H9 (cell line): Measurements from ENCODE around the gene RPS24. TPM values are rescaled to one million over a fixed set of nuclear protein-coding genes. Genes with fewer than 3 reads are reported as not detected.

Experiments
- DNase-seq: peaks from one replicate; pipeline ENCODE4 v3.0.0-alpha.2; 2017
- H2AFZ ChIP-seq: one replicate; pipeline ENCODE4 v1.6.1; 2013; ENCODE audit warnings: mild to moderate bottlenecking, low read length, control low read depth, moderate library complexity
- H2AK5ac ChIP-seq: 2 replicates; pipeline ENCODE4 v1.6.1; 2013; ENCODE audit warnings: low read length, control low read depth, mixed read lengths; ENCODE audit not compliant: insufficient read length
- H2BK120ac ChIP-seq: one replicate; pipeline ENCODE4 v1.6.1; 2013; ENCODE audit warnings: low read depth, mild to moderate bottlenecking, low read length, control low read depth, inconsistent platforms; ENCODE audit not compliant: poor library complexity, severe bottlenecking
- H2BK12ac ChIP-seq: 2 replicates; pipeline ENCODE4 v1.6.1; 2013; ENCODE audit warnings: low read length, control low read depth, mixed read lengths, low read depth; ENCODE audit not compliant: insufficient read length
- H2BK15ac ChIP-seq: 2 replicates; pipeline ENCODE4 v1.6.1; 2013; ENCODE audit warnings: low read depth, low read length, control low read depth
- H2BK20ac ChIP-seq: one replicate; pipeline ENCODE4 v1.6.1; 2013; ENCODE audit warnings: low read depth, mild to moderate bottlenecking, low read length, control low read depth, inconsistent platforms; ENCODE audit not compliant: poor library complexity, severe bottlenecking
- H2BK5ac ChIP-seq: 2 replicates; pipeline ENCODE4 v1.6.1; 2013; ENCODE audit warnings: low read length, control low read depth, mixed read lengths; ENCODE audit not compliant: insufficient read length
- H3K14ac ChIP-seq: 2 replicates; pipeline ENCODE4 v1.6.1; 2013; ENCODE audit warnings: low read length, control low read depth; ENCODE audit not compliant: insufficient read depth
- H3K18ac ChIP-seq: 2 replicates; pipeline ENCODE4 v1.6.1; 2013; ENCODE audit warnings: low read depth, mild to moderate bottlenecking, mixed read lengths, low read length, control low read depth; ENCODE audit not compliant: insufficient read length
- H3K23ac ChIP-seq: 2 replicates; pipeline ENCODE4 v1.6.1; 2013; ENCODE audit warnings: low read length, control low read depth, mixed read lengths, low read depth; ENCODE audit not compliant: insufficient read length
- H3K23me2 ChIP-seq: 2 replicates; pipeline ENCODE4 v1.6.1; 2013; ENCODE audit warnings: low read depth, mild to moderate bottlenecking, mixed read lengths, low read length, control low read depth; ENCODE audit not compliant: insufficient read length, poor library complexity, severe bottlenecking
- H3K27ac ChIP-seq: 2 replicates; pipeline ENCODE4 v1.5.1; 2013; ENCODE audit warnings: low read length, control low read depth, mixed read lengths, low read depth; ENCODE audit not compliant: insufficient read length
- H3K27me3 ChIP-seq: 2 replicates; pipeline ENCODE4 v1.6.1; 2013; ENCODE audit warnings: low read length, control low read depth, inconsistent platforms; ENCODE audit not compliant: insufficient read depth
- H3K4ac ChIP-seq: 2 replicates; pipeline ENCODE4 v1.6.1; 2013; ENCODE audit warnings: low read depth, mild to moderate bottlenecking, control low read depth, inconsistent platforms, low read length, moderate library complexity
- H3K4me1 ChIP-seq: 2 replicates; pipeline ENCODE4 v1.6.1; 2013; ENCODE audit warnings: low read length, control low read depth, inconsistent platforms; ENCODE audit not compliant: insufficient read depth
- H3K4me2 ChIP-seq: 2 replicates; pipeline ENCODE4 v1.6.1; 2013; ENCODE audit warnings: low read length, control low read depth, mixed read lengths; ENCODE audit not compliant: insufficient read length, insufficient read depth
- H3K56ac ChIP-seq: 2 replicates; pipeline ENCODE4 v1.6.1; 2013; ENCODE audit warnings: low read depth, mild to moderate bottlenecking, mixed read lengths, low read length, control low read depth; ENCODE audit not compliant: insufficient read length
- H3K79me1 ChIP-seq: 2 replicates; pipeline ENCODE4 v1.6.1; 2013; ENCODE audit warnings: low read depth, mild to moderate bottlenecking, moderate library complexity, low read length, control low read depth, inconsistent platforms; ENCODE audit not compliant: insufficient read depth, poor library complexity, severe bottlenecking
- H3K79me2 ChIP-seq: 2 replicates; pipeline ENCODE4 v1.6.1; 2013; ENCODE audit warnings: low read length, control low read depth, inconsistent platforms; ENCODE audit not compliant: insufficient read depth
- H3K9ac ChIP-seq: 2 replicates; pipeline ENCODE4 v1.6.1; 2013; ENCODE audit warnings: low read length, control low read depth, mixed read lengths; ENCODE audit not compliant: insufficient read length; ENCODE audit errors: extremely low read depth
- H3K9me3 ChIP-seq: one replicate; pipeline ENCODE4 v1.6.1; 2013; ENCODE audit warnings: low read depth, low read length, inconsistent platforms; ENCODE audit not compliant: control insufficient read depth
- H3T11ph ChIP-seq: one replicate; pipeline ENCODE4 v1.6.1; 2013; ENCODE audit warnings: mild to moderate bottlenecking, low read length, control low read depth, inconsistent platforms
- H4K20me1 ChIP-seq: one replicate; pipeline ENCODE4 v1.6.1; 2013; ENCODE audit not compliant: control insufficient read depth, insufficient read length, insufficient read depth
- H4K5ac ChIP-seq: 2 replicates; pipeline ENCODE4 v1.6.1; 2013; ENCODE audit warnings: low read depth, mild to moderate bottlenecking, mixed read lengths, low read length, control low read depth; ENCODE audit not compliant: insufficient read length
- H4K8ac ChIP-seq: replicated peaks from 2 replicates; pipeline ENCODE4 v1.6.1; 2013; ENCODE audit warnings: low read length, control low read depth, mixed read lengths, low read depth; ENCODE audit not compliant: insufficient read length
- H4K91ac ChIP-seq: 2 replicates; pipeline ENCODE4 v1.6.1; 2013; ENCODE audit warnings: low read depth, mild to moderate bottlenecking, moderate library complexity, mixed read lengths, low read length, control low read depth; ENCODE audit not compliant: insufficient read length
- H3K27ac Mint-ChIP-seq, 3 experiments: 2 replicates in 2 of 3; 3 replicates in 1 of 3; pipeline ENCODE4 v1.8.0; 2020 to 2021; ENCODE audit warnings: mixed read lengths in 3 of 3, mild to moderate bottlenecking in 1 of 3, moderate library complexity in 1 of 3
- H3K27me3 Mint-ChIP-seq: 2 replicates; pipeline ENCODE4 v1.8.0; 2021; ENCODE audit warnings: low read depth, mild to moderate bottlenecking, moderate library complexity, mixed read lengths
- H3K36me3 Mint-ChIP-seq, 3 experiments: 2 replicates in 2 of 3; 3 replicates in 1 of 3; pipeline ENCODE4 v1.8.0; 2020 to 2021; ENCODE audit warnings: low read depth in 3 of 3, mixed read lengths in 3 of 3; ENCODE audit not compliant: insufficient read depth in 1 of 3
- H3K4me1 Mint-ChIP-seq, 2 experiments: 2 replicates each; pipeline ENCODE4 v1.8.0; 2020; ENCODE audit warnings: mixed read lengths in 2 of 2
- H3K4me3 Mint-ChIP-seq, 2 experiments: 2 replicates in 1 of 2; 3 replicates in 1 of 2; pipeline ENCODE4 v1.8.0; 2020 to 2021; ENCODE audit warnings: mild to moderate bottlenecking in 2 of 2, mixed read lengths in 2 of 2, moderate library complexity in 1 of 2
- H3K9me3 Mint-ChIP-seq, 2 experiments: 2 replicates in 1 of 2; 3 replicates in 1 of 2; pipeline ENCODE4 v1.8.0; 2020; ENCODE audit warnings: mild to moderate bottlenecking in 2 of 2, mixed read lengths in 2 of 2, moderate library complexity in 1 of 2
- WGBS: extraction: QIAGEN DNeasy Blood & Tissue Kit; methylation state at CpG from one replicate; pipeline ENCODE4 v1.1.7; 2013; ENCODE audit warnings: missing lambda C conversion rate, low lambda C conversion rate, mixed read lengths; ENCODE audit not compliant: insufficient read length; ENCODE audit errors: extremely low coverage; 5-methylcytosine and 5-hydroxymethylcytosine counted together
- total RNA-seq: library from RNA; stranded (reverse); gene quantifications from 2 replicates; pipeline ENCODE4 v1.2.1, GENCODE V29; 2021
- TF ChIP-seq, protein P1 (sequence below): fragments of 200-600 bp; sonication (generic); conservative IDR thresholded peaks from 3 replicates; pipeline ENCODE4 v1.8.0; 2021; ENCODE audit warnings: antibody characterized with exemption, mild to moderate bottlenecking

RPS24 gene
- total RNA-seq, 1 experiment from 2014 or later: 1,966 TPM

DNA sequence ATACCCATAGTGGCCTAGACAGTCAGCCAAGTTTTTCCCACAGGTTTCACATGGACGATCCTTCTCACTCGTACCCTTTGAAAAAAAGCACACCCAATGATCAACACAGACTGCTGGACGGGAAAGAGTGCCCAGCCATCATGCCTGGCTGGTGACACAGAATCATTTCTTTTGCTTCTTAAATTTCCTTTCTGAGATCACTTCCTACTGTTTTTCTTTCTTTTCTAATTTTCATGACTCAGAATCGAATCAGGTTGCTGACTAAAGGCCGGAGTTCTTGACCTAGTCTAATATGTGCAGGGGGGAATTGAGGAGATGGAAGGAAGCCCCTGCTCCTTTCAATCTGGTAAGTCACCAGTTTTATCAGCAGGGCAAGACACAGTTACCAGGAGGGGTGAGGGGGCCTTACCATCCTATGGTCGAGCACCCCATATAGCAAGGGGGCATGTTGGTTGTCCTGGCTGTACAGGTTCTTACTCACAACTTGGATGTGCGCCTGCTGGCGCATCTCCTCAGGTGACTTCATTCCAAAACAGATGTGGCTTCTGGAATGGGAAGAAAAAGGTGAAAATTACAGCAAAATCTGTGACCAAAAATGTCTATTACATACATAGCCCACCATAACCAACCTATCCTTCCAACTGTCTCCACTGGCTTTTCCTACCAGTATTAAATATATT lies 7.8 kb upstream of the RPS24 start:
- Histone ChIP-seq H3K18ac (no peak overlapping the region), H3K56ac (no peak overlapping the region), H4K5ac (no peak overlapping the region), H3K4ac (no peak overlapping the region), H3K9ac (no peak overlapping the region), H3K27me3 (no peaks in the 10 kb centered on the region; the same call in 1 of the 2 replicates), H2BK20ac (no peak overlapping the region), H3K14ac (no peak overlapping the region), H3K79me1 (peaks cover 6% of the 10 kb centered on the region), H2BK12ac (no peak overlapping the region), H3K23ac (no peak overlapping the region), H4K20me1 (no peaks in the 10 kb centered on the region), H3T11ph (no peak overlapping the region), H3K27ac (no peak overlapping the region), H3K79me2 (peaks cover 11% of the 10 kb centered on the region; the same call in 1 of the 2 replicates), H2AK5ac (no peak overlapping the region), H4K91ac (no peak overlapping the region), H3K4me2 (no peak overlapping the region), H3K4me1 (no peaks in the 10 kb centered on the region), H2BK15ac (no peak overlapping the region), H3K9me3 (no peaks in the 10 kb centered on the region), H3K23me2 (peaks cover 6% of the 10 kb centered on the region), H4K8ac (no peak overlapping the region), H2BK120ac (no peak overlapping the region), H2BK5ac (no peak overlapping the region), H2AFZ (no peak overlapping the region)
- no peak for DNase-seq
- no CpG with 5 or more reads among the region's 8 CpGs for WGBS
- H3K9me3 Mint-ChIP-seq: no peaks in the 10 kb centered on the region; a peak in 1 of 5 replicates
- H3K4me1 Mint-ChIP-seq: peaks cover 11% of the 10 kb centered on the region in 2 experiments
- peaks cover 46 to 70% (median 64%) of the 10 kb centered on the region in 3 experiments; a peak in 6 of 7 replicates for H3K36me3 Mint-ChIP-seq
- no peaks in the 10 kb centered on the region for H3K27me3 Mint-ChIP-seq
- TF ChIP-seq, protein P1, sequence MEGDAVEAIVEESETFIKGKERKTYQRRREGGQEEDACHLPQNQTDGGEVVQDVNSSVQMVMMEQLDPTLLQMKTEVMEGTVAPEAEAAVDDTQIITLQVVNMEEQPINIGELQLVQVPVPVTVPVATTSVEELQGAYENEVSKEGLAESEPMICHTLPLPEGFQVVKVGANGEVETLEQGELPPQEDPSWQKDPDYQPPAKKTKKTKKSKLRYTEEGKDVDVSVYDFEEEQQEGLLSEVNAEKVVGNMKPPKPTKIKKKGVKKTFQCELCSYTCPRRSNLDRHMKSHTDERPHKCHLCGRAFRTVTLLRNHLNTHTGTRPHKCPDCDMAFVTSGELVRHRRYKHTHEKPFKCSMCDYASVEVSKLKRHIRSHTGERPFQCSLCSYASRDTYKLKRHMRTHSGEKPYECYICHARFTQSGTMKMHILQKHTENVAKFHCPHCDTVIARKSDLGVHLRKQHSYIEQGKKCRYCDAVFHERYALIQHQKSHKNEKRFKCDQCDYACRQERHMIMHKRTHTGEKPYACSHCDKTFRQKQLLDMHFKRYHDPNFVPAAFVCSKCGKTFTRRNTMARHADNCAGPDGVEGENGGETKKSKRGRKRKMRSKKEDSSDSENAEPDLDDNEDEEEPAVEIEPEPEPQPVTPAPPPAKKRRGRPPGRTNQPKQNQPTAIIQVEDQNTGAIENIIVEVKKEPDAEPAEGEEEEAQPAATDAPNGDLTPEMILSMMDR: no peak
- H3K4me3 Mint-ChIP-seq: no peak overlapping the region
- H3K27ac Mint-ChIP-seq: no peak overlapping the region
